Measurements from ENCODE around the gene MMP24. TPM values are rescaled to one million over a fixed set of nuclear protein-coding genes. Genes with fewer than 3 reads are reported as not detected.

The MMP24 gene
- total RNA-seq, 1 experiment from 2014 or later = 0.91 TPM

- ChIA-PET POLR2A (ENCODE audit: unreplicated experiment) (no interaction called here), CTCF (interaction anchor here (0.6 kb wide), 1 partner anchor 122 kb away, joined by 4 read pairs; no protein-coding TSS in a partner anchor)
- H4K20me1 ChIP-seq (ENCODE audit: low read length) = no peaks in the 10 kb centered on the region
- H3K9ac ChIP-seq (ENCODE audit: low read length) = no peak overlapping the region
- no peak for TF ChIP-seq EZH2phosphoT487 (IDR thresholded peaks at IDR 0.05; ENCODE audit: borderline replicate concordance, low read length)
- TF ChIP-seq, protein P1, sequence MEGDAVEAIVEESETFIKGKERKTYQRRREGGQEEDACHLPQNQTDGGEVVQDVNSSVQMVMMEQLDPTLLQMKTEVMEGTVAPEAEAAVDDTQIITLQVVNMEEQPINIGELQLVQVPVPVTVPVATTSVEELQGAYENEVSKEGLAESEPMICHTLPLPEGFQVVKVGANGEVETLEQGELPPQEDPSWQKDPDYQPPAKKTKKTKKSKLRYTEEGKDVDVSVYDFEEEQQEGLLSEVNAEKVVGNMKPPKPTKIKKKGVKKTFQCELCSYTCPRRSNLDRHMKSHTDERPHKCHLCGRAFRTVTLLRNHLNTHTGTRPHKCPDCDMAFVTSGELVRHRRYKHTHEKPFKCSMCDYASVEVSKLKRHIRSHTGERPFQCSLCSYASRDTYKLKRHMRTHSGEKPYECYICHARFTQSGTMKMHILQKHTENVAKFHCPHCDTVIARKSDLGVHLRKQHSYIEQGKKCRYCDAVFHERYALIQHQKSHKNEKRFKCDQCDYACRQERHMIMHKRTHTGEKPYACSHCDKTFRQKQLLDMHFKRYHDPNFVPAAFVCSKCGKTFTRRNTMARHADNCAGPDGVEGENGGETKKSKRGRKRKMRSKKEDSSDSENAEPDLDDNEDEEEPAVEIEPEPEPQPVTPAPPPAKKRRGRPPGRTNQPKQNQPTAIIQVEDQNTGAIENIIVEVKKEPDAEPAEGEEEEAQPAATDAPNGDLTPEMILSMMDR (conservative IDR thresholded peaks at IDR 0.05; ENCODE audit: low read depth, low read length) = no peak
- ATAC-seq (no peak), DNase-seq (no peak)
- H3K27ac ChIP-seq (ENCODE audit: low read length) = no peak overlapping the region
- H3K4me1 ChIP-seq (ENCODE audit: insufficient read depth, low read length) = peaks cover 34% of the 10 kb centered on the region
- BruUV-seq (replicated peaks) = no TSS peak
- no peaks in the 10 kb centered on the region for H3K79me2 ChIP-seq (ENCODE audit: low read length)
- no peaks in the 10 kb centered on the region for H3K27me3 ChIP-seq (ENCODE audit: low read length)
- H3K36me3 ChIP-seq (ENCODE audit: low read depth, low read length) = no peaks in the 10 kb centered on the region
- H3K9me2 ChIP-seq (replicated peaks; ENCODE audit: low read length) = no peaks in the 10 kb centered on the region
- no peaks in the 10 kb centered on the region for H3K9me3 ChIP-seq (ENCODE audit: low read length)
- intact Hi-C loops (cut with micrococcal nuclease) = no loop called here
- H3F3A ChIP-seq (ENCODE audit: low read length, unreplicated experiment) = no peaks in the 10 kb centered on the region
- H3K4me3 ChIP-seq (ENCODE audit: low read length) = no peak overlapping the region
- no peak overlapping the region for H2AFZ ChIP-seq (ENCODE audit: low read length)
- H3K4me2 ChIP-seq (ENCODE audit: low read length) = no peak overlapping the region
These were observed 98.9 kb downstream of the MMP24 start for GRCh38 chr20:35325401-35325800.

DNA sequence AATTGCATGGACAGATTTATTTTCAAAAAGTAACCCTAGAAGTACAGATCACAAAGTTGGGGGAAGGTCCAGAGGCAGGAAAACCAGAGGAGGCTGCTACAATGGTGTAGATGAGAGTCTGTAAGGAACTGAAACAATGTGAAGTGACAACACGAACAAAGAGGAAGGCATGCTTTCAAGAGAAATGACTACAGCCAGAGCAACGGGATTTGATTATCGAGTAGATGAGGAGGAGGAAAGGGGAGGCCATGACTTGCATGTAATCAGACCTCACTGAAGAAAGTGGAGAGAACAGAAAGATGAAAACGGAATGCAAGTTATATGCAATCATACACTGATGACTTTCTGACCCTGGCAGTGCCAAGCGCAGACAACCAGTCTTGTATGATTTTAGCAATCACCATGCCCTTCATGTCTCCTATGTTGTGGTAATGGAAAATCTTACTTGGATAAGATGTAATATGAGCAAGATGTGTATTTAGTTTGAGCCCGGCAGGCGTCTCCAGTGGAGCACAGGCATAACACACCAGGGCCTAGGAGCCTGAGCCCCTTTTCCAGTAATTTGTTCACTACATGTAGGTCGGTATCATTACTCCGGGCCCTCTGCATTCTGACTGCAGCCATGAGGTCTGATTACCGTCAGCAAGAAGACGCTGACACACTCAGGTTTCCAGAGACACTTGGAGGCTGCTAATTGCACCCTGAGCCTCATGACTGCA, 99.7 kb downstream of the MMP24 start:
- H3K4me1 ChIP-seq (ENCODE audit: insufficient read depth, low read length) = peaks cover 26% of the 10 kb centered on the region
- H3K9me2 ChIP-seq (replicated peaks; ENCODE audit: low read length) = no peaks in the 10 kb centered on the region
- H3K9me3 ChIP-seq (ENCODE audit: low read length) = no peaks in the 10 kb centered on the region
- intact Hi-C loops (cut with micrococcal nuclease) = no loop called here
- H2AFZ ChIP-seq (ENCODE audit: low read length) = no peak overlapping the region
- no peak overlapping the region for H3K4me2 ChIP-seq (ENCODE audit: low read length)
- ATAC-seq (no peak), DNase-seq (no peak)
- no peaks in the 10 kb centered on the region for H3F3A ChIP-seq (ENCODE audit: low read length, unreplicated experiment)
- H3K79me2 ChIP-seq (ENCODE audit: low read length) = no peaks in the 10 kb centered on the region
- no peak overlapping the region for H3K4me3 ChIP-seq (ENCODE audit: low read length)
- H3K27me3 ChIP-seq (ENCODE audit: low read length) = no peaks in the 10 kb centered on the region
- ChIA-PET CTCF (no interaction called here), POLR2A (ENCODE audit: unreplicated experiment) (interaction anchor here (0.6 kb wide), 1 partner anchor 69 kb away, joined by 3 read pairs; no protein-coding TSS in a partner anchor)
- H4K20me1 ChIP-seq (ENCODE audit: low read length) = no peaks in the 10 kb centered on the region
- BruUV-seq (replicated peaks) = no TSS peak
- TF ChIP-seq, protein P1 (conservative IDR thresholded peaks at IDR 0.05; ENCODE audit: low read depth, low read length) = no peak
- TF ChIP-seq EZH2 (IDR thresholded peaks at IDR 0.05; ENCODE audit: low read length, unreplicated experiment) = no peak
- no peak for TF ChIP-seq EZH2phosphoT487 (IDR thresholded peaks at IDR 0.05; ENCODE audit: borderline replicate concordance, low read length)
- H3K36me3 ChIP-seq (ENCODE audit: low read depth, low read length) = no peaks in the 10 kb centered on the region
- no peak overlapping the region for H3K27ac ChIP-seq (ENCODE audit: low read length)
- no peak overlapping the region for H3K9ac ChIP-seq (ENCODE audit: low read length)

Other genes starting within 250 kb of the MMP24 start
- gene TRPC4AP, start 133.9 kb upstream of the MMP24 start, total RNA-seq (2014; rRNA removed) = 46.9 and 52.6 TPM in 2 replicates
- gene EDEM2, start 79.4 kb upstream of the MMP24 start, total RNA-seq (2014; rRNA removed) = 22.2 and 28.5 TPM in 2 replicates
- 45.4 and 55.7 TPM in 2 replicates for gene PROCR, start 54.6 kb upstream of the MMP24 start, total RNA-seq (2014; rRNA removed)
- 19.5 and 22.7 TPM in 2 replicates for gene MMP24OS, start 51.4 kb downstream of the MMP24 start, total RNA-seq (2014; rRNA removed)
- gene EIF6, start 58.1 kb downstream of the MMP24 start, total RNA-seq (2014; rRNA removed) = 292 and 294 TPM in 2 replicates
- 0.12 TPM in 1 of 2 replicates, not detected in the other for gene FAM83C, start 65.7 kb downstream of the MMP24 start, total RNA-seq (2014; rRNA removed)
- gene UQCC1, start 185.3 kb downstream of the MMP24 start, total RNA-seq (2014; rRNA removed) = 36.4 and 38.1 TPM in 2 replicates
- not detected in 2 replicates for gene GDF5, start 211.5 kb downstream of the MMP24 start, total RNA-seq (2014; rRNA removed)
- gene CEP250, start 228.9 kb downstream of the MMP24 start, total RNA-seq (2014; rRNA removed) = 52.5 and 75.0 TPM in 2 replicates

Measured in PC-3 (cell line).